ENCODE data around the gene RANBP3L.

DNA sequence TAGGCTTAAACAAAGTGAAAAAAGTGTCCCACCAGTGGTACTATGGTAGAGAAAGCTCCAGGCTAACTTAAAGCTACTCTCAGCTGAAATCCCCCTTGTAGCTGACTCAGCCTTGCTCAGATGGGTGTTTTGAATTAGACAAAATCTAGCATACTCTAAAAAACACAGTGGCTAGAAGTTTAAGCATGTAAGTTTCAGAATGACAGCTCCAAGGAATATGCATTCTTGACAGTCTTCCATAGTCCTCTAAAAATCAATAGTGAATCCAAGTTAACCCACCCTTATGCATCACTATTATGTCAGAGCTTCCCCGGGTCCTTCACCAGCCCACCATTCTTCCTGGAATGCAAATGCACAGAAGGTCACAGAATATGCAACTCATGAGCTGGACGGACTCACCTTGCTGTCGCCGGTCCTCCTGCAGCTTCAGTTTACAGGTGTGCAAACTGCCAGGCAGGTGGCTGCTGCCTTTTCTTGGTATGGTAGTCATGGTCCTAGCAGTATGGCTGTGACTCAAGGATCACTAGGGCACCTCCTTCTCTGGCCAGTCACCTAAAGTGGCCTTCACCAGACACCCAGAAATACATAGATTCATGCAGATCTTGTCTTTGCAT is 668 bp downstream of the RANBP3L start:
- TF ChIP-seq, protein P1, sequence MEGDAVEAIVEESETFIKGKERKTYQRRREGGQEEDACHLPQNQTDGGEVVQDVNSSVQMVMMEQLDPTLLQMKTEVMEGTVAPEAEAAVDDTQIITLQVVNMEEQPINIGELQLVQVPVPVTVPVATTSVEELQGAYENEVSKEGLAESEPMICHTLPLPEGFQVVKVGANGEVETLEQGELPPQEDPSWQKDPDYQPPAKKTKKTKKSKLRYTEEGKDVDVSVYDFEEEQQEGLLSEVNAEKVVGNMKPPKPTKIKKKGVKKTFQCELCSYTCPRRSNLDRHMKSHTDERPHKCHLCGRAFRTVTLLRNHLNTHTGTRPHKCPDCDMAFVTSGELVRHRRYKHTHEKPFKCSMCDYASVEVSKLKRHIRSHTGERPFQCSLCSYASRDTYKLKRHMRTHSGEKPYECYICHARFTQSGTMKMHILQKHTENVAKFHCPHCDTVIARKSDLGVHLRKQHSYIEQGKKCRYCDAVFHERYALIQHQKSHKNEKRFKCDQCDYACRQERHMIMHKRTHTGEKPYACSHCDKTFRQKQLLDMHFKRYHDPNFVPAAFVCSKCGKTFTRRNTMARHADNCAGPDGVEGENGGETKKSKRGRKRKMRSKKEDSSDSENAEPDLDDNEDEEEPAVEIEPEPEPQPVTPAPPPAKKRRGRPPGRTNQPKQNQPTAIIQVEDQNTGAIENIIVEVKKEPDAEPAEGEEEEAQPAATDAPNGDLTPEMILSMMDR (IDR thresholded peaks at IDR 0.05), result no peak
- TF ChIP-seq POLR2A (IDR thresholded peaks at IDR 0.05), result no peak
